CD14-positive monocyte (primary cell): ENCODE data around the gene ISCA1. TPM values are rescaled to one million over a fixed set of nuclear protein-coding genes. Genes with fewer than 3 reads are reported as not detected.

Experiments used
- DNase-seq, 3 donors: peaks; one replicate each; pipeline ENCODE4 v3.0.0-alpha.2; 2011 to 2022
- H2AFZ ChIP-seq: 2 replicates; pipeline ENCODE4 v1.6.0; 2012; ENCODE audit warnings: mild to moderate bottlenecking, low read depth, low read length, inconsistent platforms; ENCODE audit not compliant: insufficient read depth, poor library complexity, severe bottlenecking
- H3K27ac ChIP-seq, 2 donors: 1 replicate in 1 of 2; 2 replicates in 1 of 2; pipeline ENCODE4 v1.5.1; 2012 to 2013; ENCODE audit warnings: low read length in 2 of 2, control low read depth in 1 of 2, inconsistent platforms in 1 of 2, low read depth in 1 of 2, mild to moderate bottlenecking in 1 of 2
- H3K27me3 ChIP-seq, 2 donors: one replicate each; pipeline versions ENCODE4 v1.6.0 to v1.6.1; 2011 to 2013; ENCODE audit warnings: low read length in 2 of 2; ENCODE audit not compliant: control insufficient read depth in 2 of 2, insufficient read depth in 2 of 2
- H3K36me3 ChIP-seq, 2 donors: replicated peaks in 1 of 2; 1 replicate in 1 of 2; 2 replicates in 1 of 2; pipeline versions ENCODE4 v1.5.1 to v1.6.1; 2012 to 2013; ENCODE audit warnings: low read length in 2 of 2, control low read depth in 1 of 2, inconsistent platforms in 1 of 2, mild to moderate bottlenecking in 1 of 2; ENCODE audit not compliant: insufficient read depth in 2 of 2, control insufficient read depth in 1 of 2
- H3K4me1 ChIP-seq, 2 donors: 1 replicate in 1 of 2; 2 replicates in 1 of 2; pipeline versions ENCODE4 v1.5.1 to v1.6.1; 2012 to 2013; ENCODE audit warnings: low read length in 2 of 2, control low read depth in 1 of 2, inconsistent platforms in 1 of 2, mild to moderate bottlenecking in 1 of 2, moderate library complexity in 1 of 2; ENCODE audit not compliant: insufficient read depth in 2 of 2, control insufficient read depth in 1 of 2
- H3K4me2 ChIP-seq: replicated peaks from 2 replicates; pipeline ENCODE3; 2012; ENCODE audit warnings: low read length, moderate library complexity, mild to moderate bottlenecking; ENCODE audit not compliant: poor library complexity, severe bottlenecking; ENCODE audit errors: extremely low read depth
- H3K4me3 ChIP-seq, 3 experiments: fragments of 200-600 bp in 1 of 3; sonication (generic) in 1 of 3; replicated peaks in 1 of 3; 1 replicate in 2 of 3; 2 replicates in 1 of 3; pipeline ENCODE4 v1.5.1; 2011 to 2013; ENCODE audit warnings: low read length in 3 of 3, mild to moderate bottlenecking in 3 of 3, control low read depth in 2 of 3, low read depth in 2 of 3, inconsistent platforms in 1 of 3, moderate library complexity in 1 of 3
- H3K79me2 ChIP-seq: 2 replicates; pipeline ENCODE4 v1.6.0; 2012; ENCODE audit warnings: mild to moderate bottlenecking, control low read depth, inconsistent platforms, low read length, moderate library complexity; ENCODE audit not compliant: insufficient read depth
- H3K9ac ChIP-seq: 2 replicates; pipeline ENCODE4 v1.6.0; 2017; ENCODE audit warnings: low read length, mild to moderate bottlenecking; ENCODE audit not compliant: insufficient read depth, poor library complexity, severe bottlenecking
- H3K9me3 ChIP-seq, 2 donors: replicated peaks in 1 of 2; 1 replicate in 1 of 2; 2 replicates in 1 of 2; pipeline versions ENCODE4 v1.5.1 to v1.6.1; 2012 to 2013; ENCODE audit warnings: low read length in 2 of 2, control low read depth in 1 of 2; ENCODE audit not compliant: control insufficient read depth in 1 of 2, insufficient read depth in 1 of 2
- H4K20me1 ChIP-seq: 2 replicates; pipeline ENCODE4 v1.6.0; 2012; ENCODE audit warnings: mild to moderate bottlenecking, low read length, control low read depth, moderate library complexity; ENCODE audit not compliant: insufficient read depth
- H3K27ac Mint-ChIP-seq, 7 donors: one replicate each; pipeline ENCODE4 v1.8.0; 2020; ENCODE audit warnings: mild to moderate bottlenecking in 7 of 7, mixed read lengths in 7 of 7, moderate library complexity in 6 of 7, inconsistent platforms in 2 of 7
- H3K27me3 Mint-ChIP-seq, 3 donors: one replicate each; pipeline ENCODE4 v1.8.0; 2021 to 2022; ENCODE audit warnings: low read depth in 3 of 3, mild to moderate bottlenecking in 3 of 3, mixed read lengths in 3 of 3, moderate library complexity in 3 of 3, inconsistent platforms in 1 of 3
- H3K36me3 Mint-ChIP-seq, 2 donors: one replicate each; pipeline ENCODE4 v1.8.0; 2020; ENCODE audit warnings: mixed read lengths in 2 of 2, inconsistent platforms in 1 of 2, mild to moderate bottlenecking in 1 of 2
- H3K4me1 Mint-ChIP-seq: one replicate; pipeline ENCODE4 v1.8.0; 2020; ENCODE audit warnings: mild to moderate bottlenecking, mixed read lengths
- H3K4me3 Mint-ChIP-seq, 2 donors: one replicate each; pipeline ENCODE4 v1.8.0; 2020; ENCODE audit warnings: mild to moderate bottlenecking in 2 of 2, mixed read lengths in 2 of 2, moderate library complexity in 1 of 2
- H3K9me3 Mint-ChIP-seq, 7 donors: one replicate each; pipeline ENCODE4 v1.8.0; 2020 to 2022; ENCODE audit warnings: mixed read lengths in 7 of 7, mild to moderate bottlenecking in 6 of 7, moderate library complexity in 6 of 7, inconsistent platforms in 2 of 7
- CTCF ChIP-seq: fragments of 200-600 bp; IDR thresholded peaks from one replicate; pipeline ENCODE4 v1.8.0; 2022; ENCODE audit warnings: antibody characterized with exemption, mild to moderate bottlenecking
- WGBS: methylation state at CpG from one replicate; pipeline ENCODE4 v1.1.5; 2013; ENCODE audit warnings: missing lambda C conversion rate; ENCODE audit not compliant: insufficient coverage; 5-methylcytosine and 5-hydroxymethylcytosine counted together
- intact Hi-C, 2 donors: fragments of 100-400 bp; cut with micrococcal nuclease; formaldehyde crosslinking; loops; one replicate each; pipeline versions ENCODE4 v1.15.0 to v1.15.1; 2023
- polyA plus RNA-seq, 3 donors: library from polyadenylated mRNA; depleted of rRNA in 1 of 3; unstranded in 2 of 3; stranded (reverse) in 1 of 3; fragments of 300-500 nt in 2 of 3; fragments of >200 nt in 1 of 3; fragmentation: Illumina TruSeq in 2 of 3; gene quantifications; 1 replicate in 2 of 3; 2 replicates in 1 of 3; pipeline ENCODE4 v1.2.3, GENCODE V29; 2012 to 2021

The ISCA1 gene
- polyA plus RNA-seq, 3 donors: 13.2 to 46.7 (median 36.9) TPM

- no peak for TF ChIP-seq CTCF
- H3K27ac Mint-ChIP-seq: no peak overlapping the region
- no peaks in the 10 kb centered on the region for H3K4me1 Mint-ChIP-seq
- Histone ChIP-seq H3K36me3 (no peaks in the 10 kb centered on the region), H2AFZ (no peak overlapping the region), H3K4me3 (no peak overlapping the region), H3K9ac (no peak overlapping the region), H4K20me1 (no peaks in the 10 kb centered on the region), H3K4me2 (no peak overlapping the region), H3K79me2 (no peaks in the 10 kb centered on the region), H3K9me3 (peaks cover 11 to 16% of the 10 kb centered on the region in 2 donors), H3K4me1 (no peaks in the 10 kb centered on the region), H3K27ac (no peak overlapping the region), H3K27me3 (no peaks in the 10 kb centered on the region)
- H3K9me3 Mint-ChIP-seq: peaks cover 8 to 29% (median 15%) of the 10 kb centered on the region in 7 donors
- H3K27me3 Mint-ChIP-seq: peaks cover 0 to 1% (median 0%) of the 10 kb centered on the region in 3 donors
- no peak overlapping the region for H3K4me3 Mint-ChIP-seq
- DNase-seq: no peak
- H3K36me3 Mint-ChIP-seq: no peaks in the 10 kb centered on the region
- no CpG with 5 or more reads among the region's 1 CpG for WGBS
- intact Hi-C loops: no loop called here
Observed at GRCh38 chr9:86252870-86253269, 29.5 kb downstream of the ISCA1 start.

DNA sequence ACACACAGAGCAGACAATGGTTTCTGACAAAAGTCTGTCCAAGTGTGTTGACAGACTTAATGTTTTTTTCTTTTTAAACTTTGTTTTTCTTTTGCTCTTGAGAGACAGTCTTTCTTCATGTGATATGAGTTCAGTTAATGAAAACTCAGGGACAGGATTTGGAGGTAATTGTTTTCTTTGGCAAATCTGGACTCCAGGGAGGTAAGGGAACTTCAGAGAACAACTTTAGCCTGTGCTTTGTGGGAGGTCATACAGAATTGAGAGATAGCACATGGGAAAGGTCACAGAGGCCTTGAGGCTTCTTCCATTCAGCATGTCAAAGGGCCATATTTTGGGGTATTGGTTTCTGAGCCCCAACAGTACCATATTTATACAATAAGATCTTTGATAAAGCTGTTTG, 32.2 kb downstream of the ISCA1 start:
- Mint-ChIP-seq H3K27me3 (peaks cover 0 to 3% (median 0%) of the 10 kb centered on the region in 3 donors), H3K4me1 (no peaks in the 10 kb centered on the region), H3K36me3 (no peaks in the 10 kb centered on the region), H3K9me3 (peaks cover 8 to 29% (median 16%) of the 10 kb centered on the region in 7 donors), H3K27ac (no peak overlapping the region), H3K4me3 (no peak overlapping the region)
- Histone ChIP-seq H3K79me2 (no peaks in the 10 kb centered on the region), H3K27ac (no peak overlapping the region), H3K9me3 (peaks cover 11 to 16% of the 10 kb centered on the region in 2 donors), H2AFZ (no peak overlapping the region), H3K36me3 (no peaks in the 10 kb centered on the region), H3K4me3 (no peak overlapping the region), H3K9ac (no peak overlapping the region), H3K4me2 (no peak overlapping the region), H3K27me3 (no peaks in the 10 kb centered on the region), H4K20me1 (no peaks in the 10 kb centered on the region), H3K4me1 (no peaks in the 10 kb centered on the region)
- no peak for TF ChIP-seq CTCF
- intact Hi-C loops: no loop called here
- DNase-seq: no peak
